AG04450 (cell line): ENCODE data around the gene TMEM100. TPM values are rescaled to one million over a fixed set of nuclear protein-coding genes. Genes with fewer than 3 reads are reported as not detected.

Source experiments
- CTCF ChIA-PET: fragments of 300-600, 350-600 bp; formaldehyde crosslinking; extraction: SDS; loops from one replicate; lab custom pipeline; 2022; ENCODE audit warnings: antibody characterized with exemption, inconsistent platforms; lab: Charles Lee
- POLR2A ChIA-PET: fragments of 350-600 bp; formaldehyde crosslinking; extraction: SDS; loops from one replicate; lab custom pipeline; 2021; ENCODE audit warnings: antibody characterized with exemption, inconsistent platforms; lab: Yijun Ruan, JAX
- DNase-seq: peaks from one replicate; pipeline ENCODE4 v3.0.0-alpha.2; 2011; ENCODE audit warnings: low read depth, low spot score
- H3K27ac ChIP-seq: one replicate; pipeline ENCODE4 v1.5.1; 2012; ENCODE audit warnings: low read depth, low read length, control low read depth
- H3K27me3 ChIP-seq: one replicate; pipeline ENCODE4 v1.6.0; 2012; ENCODE audit warnings: low read length; ENCODE audit not compliant: control insufficient read depth, insufficient read depth
- H3K4me3 ChIP-seq: 2 replicates; pipeline ENCODE4 v1.5.1; 2011; ENCODE audit warnings: mild to moderate bottlenecking, low read depth, low read length, control low read depth
- H3K9me3 ChIP-seq: 2 replicates; pipeline ENCODE4 v1.5.1; 2012; ENCODE audit warnings: low read length; ENCODE audit not compliant: control insufficient read depth, insufficient read depth
- CTCF ChIP-seq: IDR thresholded peaks from 2 replicates; pipeline ENCODE4 v1.5.1; 2011; ENCODE audit warnings: low read depth, low read length, control low read depth, inconsistent platforms
- polyA plus RNA-seq: library from polyadenylated mRNA; depleted of rRNA; stranded (reverse); fragments of >200 nt; gene quantifications from 2 replicates; pipeline ENCODE4 v1.2.3, GENCODE V29; 2011

The TMEM100 gene
- polyA plus RNA-seq, 1 experiment = 0.63 TPM

- ChIA-PET POLR2A (no interaction called here), CTCF (interaction anchor here (1.1 to 1.8 kb wide), 6 partner anchors 8 to 200 kb away, joined by 4 to 12 read pairs (median 6); partner anchors contain the start of gene PCTP)
- DNase-seq = no peak
- Histone ChIP-seq H3K4me3 (no peak overlapping the region), H3K27ac (no peak overlapping the region), H3K9me3 (no peaks in the 10 kb centered on the region), H3K27me3 (no peaks in the 10 kb centered on the region)
- no peak for TF ChIP-seq CTCF
Observed at GRCh38 chr17:55727275-55727674, 4.6 kb upstream of the TMEM100 start.

- CTCF ChIA-PET = interaction anchor here (0.6 to 1.8 kb wide), 6 partner anchors 8 to 200 kb away, joined by 3 to 12 read pairs (median 6); partner anchors contain the start of gene PCTP
Observed at GRCh38 chr17:55726440-55726839, 3.8 kb upstream of the TMEM100 start.

GRCh38 chr17:55723488-55723848, 804 bp upstream of the TMEM100 start:
- no peak overlapping the region for H3K27ac ChIP-seq

More at GRCh38 chr17:55726440-55726839, 3.8 kb upstream of the TMEM100 start:
- Histone ChIP-seq H3K9me3 (no peaks in the 10 kb centered on the region), H3K27ac (no peak overlapping the region), H3K27me3 (no peaks in the 10 kb centered on the region), H3K4me3 (no peak overlapping the region)
- POLR2A ChIA-PET = interaction anchor here (1.1 kb wide), 1 partner anchor 25 kb away, joined by 4 read pairs; the partner anchor contains the start of gene PCTP
- no peak for TF ChIP-seq CTCF
- peak; percentile 80 for DNase-seq

GRCh38 chr17:55722016-55722736, 488 bp downstream of the TMEM100 start:
- no peak overlapping the region for H3K27ac ChIP-seq
- TF ChIP-seq CTCF = no peak
- H3K4me3 ChIP-seq = peak overlapping the region; percentile 47
- DNase-seq = no peak
- H3K9me3 ChIP-seq = no peaks in the 10 kb centered on the region
- ChIA-PET CTCF (interaction anchor here (1.0 to 9.5 kb wide), 10 partner anchors 13 to 196 kb away, joined by 3 to 165 read pairs (median 16); partner anchors contain the start of gene PCTP), POLR2A (no interaction called here)
- no peaks in the 10 kb centered on the region for H3K27me3 ChIP-seq

More at GRCh38 chr17:55723488-55723848, 804 bp upstream of the TMEM100 start:
- ChIA-PET POLR2A (no interaction called here), CTCF (interaction anchor here (2.5 to 9.5 kb wide), 5 partner anchors 12 to 197 kb away, joined by 8 to 165 read pairs (median 18); no protein-coding TSS in a partner anchor)
- DNase-seq = no peak
- Histone ChIP-seq H3K4me3 (no peak overlapping the region), H3K9me3 (no peaks in the 10 kb centered on the region), H3K27me3 (no peaks in the 10 kb centered on the region)
- no peak for TF ChIP-seq CTCF
